IPS-18c (cell line): ENCODE results near the gene ST3GAL3.

Experiments used
- H3K4me3 ChIP-seq: 2 replicates; pipeline ENCODE4 v1.7.0; 2013; ENCODE audit warnings: low read depth, mild to moderate bottlenecking, low read length, moderate library complexity; ENCODE audit not compliant: insufficient read depth
- H3K9me3 ChIP-seq: one replicate; pipeline ENCODE4 v1.6.1; 2013; ENCODE audit warnings: mild to moderate bottlenecking, low read length, moderate library complexity; ENCODE audit not compliant: control insufficient read depth, insufficient read depth

ST3GAL3 gene

GRCh38 chr1:43868741-43869067 lies 161.4 kb downstream of the ST3GAL3 start:
- no peaks in the 10 kb centered on the region for H3K9me3 ChIP-seq
- no peak overlapping the region for H3K4me3 ChIP-seq

GRCh38 chr1:43870306-43870705 lies 163.0 kb downstream of the ST3GAL3 start:
- no peak overlapping the region for H3K4me3 ChIP-seq
- H3K9me3 ChIP-seq: no peaks in the 10 kb centered on the region

- no peak overlapping the region for H3K4me3 ChIP-seq
- no peaks in the 10 kb centered on the region for H3K9me3 ChIP-seq
These were observed 164.0 kb downstream of the ST3GAL3 start for GRCh38 chr1:43871181-43871910.

- H3K9me3 ChIP-seq: no peaks in the 10 kb centered on the region
- H3K4me3 ChIP-seq: no peak overlapping the region
These were observed 164.9 kb downstream of the ST3GAL3 start for GRCh38 chr1:43872280-43872679.

GRCh38 chr1:43873851-43874250 lies 166.5 kb downstream of the ST3GAL3 start:
- H3K4me3 ChIP-seq: no peak overlapping the region

GRCh38 chr1:43874716-43875115 lies 167.4 kb downstream of the ST3GAL3 start:
- Histone ChIP-seq H3K9me3 (no peaks in the 10 kb centered on the region), H3K4me3 (no peak overlapping the region)

More at GRCh38 chr1:43873851-43874250, 166.5 kb downstream of the ST3GAL3 start:
- no peaks in the 10 kb centered on the region for H3K9me3 ChIP-seq

- Histone ChIP-seq H3K4me3 (no peak overlapping the region), H3K9me3 (no peaks in the 10 kb centered on the region)
These were observed 168.0 kb downstream of the ST3GAL3 start for GRCh38 chr1:43875331-43875730.

- H3K4me3 ChIP-seq: no peak overlapping the region
- H3K9me3 ChIP-seq: no peaks in the 10 kb centered on the region
These were observed 169.8 kb downstream of the ST3GAL3 start for GRCh38 chr1:43877101-43877500.

GRCh38 chr1:43878440-43878839 lies 171.1 kb downstream of the ST3GAL3 start:
- H3K9me3 ChIP-seq: no peaks in the 10 kb centered on the region
- no peak overlapping the region for H3K4me3 ChIP-seq

- H3K4me3 ChIP-seq: no peak overlapping the region
- H3K9me3 ChIP-seq: no peaks in the 10 kb centered on the region
These were observed 171.5 kb downstream of the ST3GAL3 start for GRCh38 chr1:43878854-43879253.

GRCh38 chr1:43879414-43879813 lies 172.1 kb downstream of the ST3GAL3 start:
- H3K9me3 ChIP-seq: no peaks in the 10 kb centered on the region
- no peak overlapping the region for H3K4me3 ChIP-seq

- no peak overlapping the region for H3K4me3 ChIP-seq
- H3K9me3 ChIP-seq: no peaks in the 10 kb centered on the region
These were observed 172.7 kb downstream of the ST3GAL3 start for GRCh38 chr1:43879996-43880395.

- no peaks in the 10 kb centered on the region for H3K9me3 ChIP-seq
- no peak overlapping the region for H3K4me3 ChIP-seq
These were observed 173.3 kb downstream of the ST3GAL3 start for GRCh38 chr1:43880604-43881003.

- H3K4me3 ChIP-seq: no peak overlapping the region
- no peaks in the 10 kb centered on the region for H3K9me3 ChIP-seq
These were observed 174.1 kb downstream of the ST3GAL3 start for GRCh38 chr1:43881415-43881814.

GRCh38 chr1:43882763-43883162 lies 175.4 kb downstream of the ST3GAL3 start:
- no peak overlapping the region for H3K4me3 ChIP-seq
- H3K9me3 ChIP-seq: no peaks in the 10 kb centered on the region

- no peaks in the 10 kb centered on the region for H3K9me3 ChIP-seq
These were observed 176.0 kb downstream of the ST3GAL3 start for GRCh38 chr1:43883321-43883720.

GRCh38 chr1:43885279-43885801 lies 178.0 kb downstream of the ST3GAL3 start:
- Histone ChIP-seq H3K9me3 (no peaks in the 10 kb centered on the region), H3K4me3 (no peak overlapping the region)

More at GRCh38 chr1:43883321-43883720, 176.0 kb downstream of the ST3GAL3 start:
- H3K4me3 ChIP-seq: no peak overlapping the region

- no peak overlapping the region for H3K4me3 ChIP-seq
- H3K9me3 ChIP-seq: no peaks in the 10 kb centered on the region
These were observed 180.4 kb downstream of the ST3GAL3 start for GRCh38 chr1:43887748-43888147.

- no peaks in the 10 kb centered on the region for H3K9me3 ChIP-seq
- no peak overlapping the region for H3K4me3 ChIP-seq
These were observed 183.5 kb downstream of the ST3GAL3 start for GRCh38 chr1:43890815-43891214.
